Hepatocyte (in vitro differentiated cells): Measurements from ENCODE around the gene CREG2. TPM values are rescaled to one million over a fixed set of nuclear protein-coding genes. Genes with fewer than 3 reads are reported as not detected.
A peak's percentile ranks its signal among the peaks of the same experiment; 100 is the strongest.

Source experiments
- DNase-seq: peaks from one replicate; pipeline ENCODE4 v3.0.0-alpha.2; 2016; ENCODE audit warnings: low spot score
- H2AFZ ChIP-seq: fragments of 200-600 bp; sonication (generic); 2 replicates; pipeline ENCODE4 v1.6.0; 2016; ENCODE audit warnings: antibody characterized with exemption, mild to moderate bottlenecking
- H3K27ac ChIP-seq: fragments of 200-600 bp; sonication (generic); 2 replicates; pipeline ENCODE4 v1.5.1; 2016; ENCODE audit warnings: mild to moderate bottlenecking
- H3K27me3 ChIP-seq: fragments of 200-600 bp; sonication (generic); 2 replicates; pipeline ENCODE4 v1.6.1; 2016
- H3K36me3 ChIP-seq: fragments of 200-600 bp; sonication (generic); replicated peaks from 2 replicates; pipeline ENCODE4 v1.5.1; 2016; ENCODE audit warnings: low read depth; ENCODE audit not compliant: insufficient read depth
- H3K4me1 ChIP-seq: fragments of 200-600 bp; sonication (generic); 2 replicates; pipeline ENCODE4 v1.5.1; 2016; ENCODE audit warnings: mild to moderate bottlenecking, moderate library complexity; ENCODE audit not compliant: insufficient read depth
- H3K4me2 ChIP-seq: fragments of 200-600 bp; sonication (generic); 2 replicates; pipeline ENCODE4 v1.6.0; 2016
- H3K4me3 ChIP-seq: fragments of 200-600 bp; sonication (generic); 2 replicates; pipeline ENCODE4 v1.5.1; 2016; ENCODE audit warnings: mild to moderate bottlenecking
- H3K79me2 ChIP-seq: fragments of 200-600 bp; sonication (generic); 2 replicates; pipeline ENCODE4 v1.6.0; 2017; ENCODE audit warnings: mild to moderate bottlenecking
- H3K9me2 ChIP-seq: fragments of 200-600 bp; sonication (generic); replicated peaks from 2 replicates; pipeline ENCODE4 v1.6.0; 2017; ENCODE audit warnings: mild to moderate bottlenecking; ENCODE audit not compliant: insufficient read depth
- H3K9me3 ChIP-seq: fragments of 200-600 bp; sonication (generic); 2 replicates; pipeline ENCODE4 v1.5.1; 2016; ENCODE audit warnings: low read depth, mild to moderate bottlenecking
- H4K20me1 ChIP-seq: fragments of 200-600 bp; sonication (generic); 2 replicates; pipeline ENCODE4 v1.6.0; 2016; ENCODE audit warnings: mild to moderate bottlenecking; ENCODE audit not compliant: insufficient read depth, poor library complexity, severe bottlenecking
- EZH2 ChIP-seq: fragments of 200-600 bp; sonication (generic); IDR thresholded peaks from 2 replicates; pipeline ENCODE4 v1.6.1; 2016; ENCODE audit warnings: antibody characterized with exemption, mild to moderate bottlenecking, borderline replicate concordance
- EZH2phosphoT487 ChIP-seq: fragments of 200-600 bp; sonication (generic); IDR thresholded peaks from one replicate; pipeline ENCODE4 v1.6.1; 2018; ENCODE audit warnings: antibody characterized with exemption, mild to moderate bottlenecking, low read depth, moderate library complexity; ENCODE audit not compliant: unreplicated experiment, severe bottlenecking
- WGBS: methylation state at CpG from one replicate; pipeline ENCODE4 v1.1.6; 2016; ENCODE audit warnings: low lambda C conversion rate; ENCODE audit errors: missing lambda C conversion rate; 5-methylcytosine and 5-hydroxymethylcytosine counted together
- polyA plus RNA-seq: library from polyadenylated mRNA; unstranded; fragments of >200 nt; fragmentation: Nextera tagmentation; extraction: Ambion mirVana; gene quantifications from 2 replicates; pipeline ENCODE4 v1.2.1, GENCODE V29; 2016
- total RNA-seq: library from RNA; depleted of rRNA; stranded (reverse); fragments of >200 nt; gene quantifications from 2 replicates; pipeline ENCODE4 v1.2.3, GENCODE V29; 2014
- TF ChIP-seq, protein P1 (sequence below): fragments of 200-600 bp; sonication (generic); IDR thresholded peaks from 2 replicates; pipeline ENCODE4 v1.5.1; 2016; ENCODE audit warnings: antibody characterized with exemption, mild to moderate bottlenecking; ENCODE audit not compliant: poor library complexity

Gene CREG2
- 2.2 and 3.8 TPM in 2 replicates for total RNA-seq
- polyA plus RNA-seq, result 2.6 and 4.8 TPM in 2 replicates

GRCh38 chr2:101387151-101387834 lies at the start of gene CREG2:
Gene CREG2 (minus strand): TSS chr2:101387503. CDS start chr2:101387457, 46 bp downstream.
- no peaks in the 10 kb centered on the region for H3K9me3 ChIP-seq
- no peak within 1 kb of the TSS for H3K27ac ChIP-seq
- no peaks in the 10 kb centered on the region for H3K79me2 ChIP-seq
- peak; percentile 89 for DNase-seq
- peak within 1 kb of the TSS; percentile 66 for H2AFZ ChIP-seq
- no peaks in the 10 kb centered on the region for H3K4me1 ChIP-seq
- H3K36me3 ChIP-seq, result no peaks in the 10 kb centered on the region
- 3% methylated on average over 60 of the region's 79 CpGs for WGBS
- peak within 1 kb of the TSS; percentile 58 for H3K4me3 ChIP-seq
- H3K27me3 ChIP-seq, result peaks cover 58% of the 10 kb centered on the region
- peak within 1 kb of the TSS; percentile 98 for H3K4me2 ChIP-seq
- H4K20me1 ChIP-seq, result no peaks in the 10 kb centered on the region
- H3K9me2 ChIP-seq, result no peaks in the 10 kb centered on the region
- no peak for TF ChIP-seq EZH2
- TF ChIP-seq, protein P1, sequence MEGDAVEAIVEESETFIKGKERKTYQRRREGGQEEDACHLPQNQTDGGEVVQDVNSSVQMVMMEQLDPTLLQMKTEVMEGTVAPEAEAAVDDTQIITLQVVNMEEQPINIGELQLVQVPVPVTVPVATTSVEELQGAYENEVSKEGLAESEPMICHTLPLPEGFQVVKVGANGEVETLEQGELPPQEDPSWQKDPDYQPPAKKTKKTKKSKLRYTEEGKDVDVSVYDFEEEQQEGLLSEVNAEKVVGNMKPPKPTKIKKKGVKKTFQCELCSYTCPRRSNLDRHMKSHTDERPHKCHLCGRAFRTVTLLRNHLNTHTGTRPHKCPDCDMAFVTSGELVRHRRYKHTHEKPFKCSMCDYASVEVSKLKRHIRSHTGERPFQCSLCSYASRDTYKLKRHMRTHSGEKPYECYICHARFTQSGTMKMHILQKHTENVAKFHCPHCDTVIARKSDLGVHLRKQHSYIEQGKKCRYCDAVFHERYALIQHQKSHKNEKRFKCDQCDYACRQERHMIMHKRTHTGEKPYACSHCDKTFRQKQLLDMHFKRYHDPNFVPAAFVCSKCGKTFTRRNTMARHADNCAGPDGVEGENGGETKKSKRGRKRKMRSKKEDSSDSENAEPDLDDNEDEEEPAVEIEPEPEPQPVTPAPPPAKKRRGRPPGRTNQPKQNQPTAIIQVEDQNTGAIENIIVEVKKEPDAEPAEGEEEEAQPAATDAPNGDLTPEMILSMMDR, result peak; percentile 65

- H3K27ac ChIP-seq, result peak overlapping the region; percentile 23
- peak overlapping the region; percentile 38 for H3K4me2 ChIP-seq
- TF ChIP-seq EZH2phosphoT487, result no peak
- no peak for TF ChIP-seq EZH2
- TF ChIP-seq, protein P1, result no peak
- no peaks in the 10 kb centered on the region for H3K79me2 ChIP-seq
- no peaks in the 10 kb centered on the region for H3K9me3 ChIP-seq
- no peaks in the 10 kb centered on the region for H4K20me1 ChIP-seq
- no peaks in the 10 kb centered on the region for H3K27me3 ChIP-seq
- peak overlapping the region; percentile 39 for H2AFZ ChIP-seq
- no peaks in the 10 kb centered on the region for H3K36me3 ChIP-seq
- H3K4me3 ChIP-seq, result no peak overlapping the region
- H3K9me2 ChIP-seq, result no peaks in the 10 kb centered on the region
- peak; percentile 36 for DNase-seq
- WGBS, result 41% methylated on average over 24 of the region's 24 CpGs
- H3K4me1 ChIP-seq, result no peaks in the 10 kb centered on the region
Observed at GRCh38 chr2:101435001-101435862, 47.9 kb upstream of the CREG2 start.

- no peaks in the 10 kb centered on the region for H4K20me1 ChIP-seq
- H3K9me3 ChIP-seq, result no peaks in the 10 kb centered on the region
- WGBS, result 61% methylated on average over 3 of the region's 3 CpGs
- no peaks in the 10 kb centered on the region for H3K27me3 ChIP-seq
- no peaks in the 10 kb centered on the region for H3K4me1 ChIP-seq
- H3K79me2 ChIP-seq, result no peaks in the 10 kb centered on the region
- no peak overlapping the region for H2AFZ ChIP-seq
- no peaks in the 10 kb centered on the region for H3K9me2 ChIP-seq
- H3K4me3 ChIP-seq, result no peak overlapping the region
- TF ChIP-seq EZH2, result no peak
- no peak for TF ChIP-seq EZH2phosphoT487
- TF ChIP-seq, protein P1, result no peak
- H3K36me3 ChIP-seq, result no peaks in the 10 kb centered on the region
- H3K27ac ChIP-seq, result no peak overlapping the region
- DNase-seq, result no peak
- no peak overlapping the region for H3K4me2 ChIP-seq
Observed at GRCh38 chr2:101433465-101433864, 46.2 kb upstream of the CREG2 start.
